ENCODE results near the gene YKT6.

The YKT6 gene

GRCh38 chr7:44200699-44201461, at the start of gene YKT6:
TSS of gene YKT6 (plus strand) at chr7:44200978. CDS start at chr7:44201136, 158 bp downstream.
- H3K4me3 ChIP-seq (ENCODE audit: low read depth, low read length) = peak within 1 kb of the TSS; percentile 91
- peak; percentile 64 for TF ChIP-seq CTCF (IDR thresholded peaks at IDR 0.05; ENCODE audit: low read depth, low read length)

- TF ChIP-seq CTCF (IDR thresholded peaks at IDR 0.05; ENCODE audit: low read depth, low read length) = no peak
- H3K4me3 ChIP-seq (ENCODE audit: low read depth, low read length) = no peak overlapping the region
These were observed 48.8 kb upstream of the YKT6 start for GRCh38 chr7:44151956-44152355.

GRCh38 chr7:44152971-44153947, 47.5 kb upstream of the YKT6 start:
- no peak for TF ChIP-seq CTCF (IDR thresholded peaks at IDR 0.05; ENCODE audit: low read depth, low read length)
- H3K4me3 ChIP-seq (ENCODE audit: low read depth, low read length) = no peak overlapping the region

- no peak overlapping the region for H3K4me3 ChIP-seq (ENCODE audit: low read depth, low read length)
These were observed 46.8 kb upstream of the YKT6 start for GRCh38 chr7:44153948-44154335.

GRCh38 chr7:44154703-44155102, 46.1 kb upstream of the YKT6 start:
- no peak overlapping the region for H3K4me3 ChIP-seq (ENCODE audit: low read depth, low read length)
- no peak for TF ChIP-seq CTCF (IDR thresholded peaks at IDR 0.05; ENCODE audit: low read depth, low read length)

More at GRCh38 chr7:44153948-44154335, 46.8 kb upstream of the YKT6 start:
- TF ChIP-seq CTCF (IDR thresholded peaks at IDR 0.05; ENCODE audit: low read depth, low read length) = no peak

GRCh38 chr7:44155191-44156185, 45.3 kb upstream of the YKT6 start:
- TF ChIP-seq CTCF (IDR thresholded peaks at IDR 0.05; ENCODE audit: low read depth, low read length) = no peak
- no peak overlapping the region for H3K4me3 ChIP-seq (ENCODE audit: low read depth, low read length)
